Measurements from ENCODE around the gene CSMD2. TPM values are rescaled to one million over a fixed set of nuclear protein-coding genes. Genes with fewer than 3 reads are reported as not detected.

The CSMD2 gene
- total and polyA plus RNA-seq, 2 experiments from 2014 or later, result 5.3 to 16.6 TPM

GRCh38 chr1:33535334-33535733 is 629.7 kb downstream of the CSMD2 start (continued):
- TF ChIP-seq EZH2 (IDR thresholded peaks at IDR 0.05; ENCODE audit: low read depth, unreplicated experiment) (no peak), ZNF462 (CRISPR knock-in tag; IDR thresholded peaks at IDR 0.05) (no peak)

- H3K36me3 ChIP-seq (ENCODE audit: insufficient read depth), result no peaks in the 10 kb centered on the region; the same call in 1 of the 2 replicates
- H4K20me1 ChIP-seq (replicated peaks; ENCODE audit: insufficient read depth), result no peaks in the 10 kb centered on the region
- TF ChIP-seq POLR2AphosphoS5 (IDR thresholded peaks at IDR 0.05; ENCODE audit: low read depth) (no peak), EZH2phosphoT487 (IDR thresholded peaks at IDR 0.05; ENCODE audit: unreplicated experiment) (no peak), REST (IDR thresholded peaks at IDR 0.05; ENCODE audit: unreplicated experiment) (no peak), CTCF (conservative IDR thresholded peaks at IDR 0.05; ENCODE audit: low read depth in 2 of 2) (no peak), ETS1 (IDR thresholded peaks at IDR 0.05) (no peak), STAT1 (IDR thresholded peaks at IDR 0.05; ENCODE audit: unreplicated experiment) (no peak), JUNB (IDR thresholded peaks at IDR 0.05; ENCODE audit: unreplicated experiment) (no peak), ZNF331 (CRISPR knock-in tag; IDR thresholded peaks at IDR 0.05; ENCODE audit: low read depth) (no peak), EZH2 (IDR thresholded peaks at IDR 0.05; ENCODE audit: low read depth, unreplicated experiment) (no peak), NANOG (IDR thresholded peaks at IDR 0.05; ENCODE audit: borderline replicate concordance) (no peak), ZNF114 (CRISPR knock-in tag; IDR thresholded peaks at IDR 0.05) (no peak), CREB1 (CRISPR knock-in tag; IDR thresholded peaks at IDR 0.05; ENCODE audit: low read depth) (no peak)
- Mint-ChIP-seq H3K4me3 (no peak overlapping the region), H3K36me3 (ENCODE audit: low read depth) (peaks cover 13% of the 10 kb centered on the region; the same call in 1 of the 3 replicates), H3K27ac (no peak overlapping the region), H3K4me1 (no peaks in the 10 kb centered on the region), H3K27me3 (ENCODE audit: insufficient read depth, low read depth, poor library complexity) (peaks cover 8% of the 10 kb centered on the region), H3K9me3 (no peaks in the 10 kb centered on the region; the same call in 1 of the 3 replicates)
- H3K27me3 ChIP-seq (ENCODE audit: insufficient read depth), result no peaks in the 10 kb centered on the region
- no peak overlapping the region for H2AFZ ChIP-seq
- DNase-seq (ENCODE audit: low spot score), result no peak
- no peak overlapping the region for H3K4me3 ChIP-seq
- H3K4me2 ChIP-seq, result no peak overlapping the region
- no peaks in the 10 kb centered on the region for H3F3A ChIP-seq (replicated peaks; ENCODE audit: low read depth)
- H3K79me2 ChIP-seq (replicated peaks; ENCODE audit: insufficient read depth), result no peaks in the 10 kb centered on the region
- ATAC-seq, result no peak
- no peaks in the 10 kb centered on the region for H3K4me1 ChIP-seq (ENCODE audit: insufficient read depth)
- H3K9me2 ChIP-seq (ENCODE audit: insufficient read depth), result no peaks in the 10 kb centered on the region
- no peak overlapping the region for H3K27ac ChIP-seq (ENCODE audit: low read depth)
Measured at GRCh38 chr1:33532936-33533335, 632.1 kb downstream of the CSMD2 start.
